HepG2 (cell line): ENCODE results near the gene CLPSL2.

Experiments used
- ARID2 ChIP-seq: sonication (generic); formaldehyde crosslinking; IDR thresholded peaks from 2 replicates; pipeline ENCODE4 v1.8.1; 2022; ENCODE audit warnings: mild to moderate bottlenecking, missing genetic modification reagents, borderline replicate concordance
- ESRRA ChIP-seq: sonication (generic); formaldehyde crosslinking; IDR thresholded peaks from 2 replicates; pipeline ENCODE4 v1.5.1; 2020; ENCODE audit warnings: mild to moderate bottlenecking, low read depth, missing genetic modification reagents
- FOXK1 ChIP-seq: sonication (generic); formaldehyde crosslinking; IDR thresholded peaks from 2 replicates; pipeline ENCODE4 v1.4.0; 2020; ENCODE audit warnings: low read depth, missing genetic modification reagents, borderline replicate concordance
- NPAS2 ChIP-seq: sonication (generic); formaldehyde crosslinking; IDR thresholded peaks from 2 replicates; pipeline ENCODE4 v1.8.0; 2022; ENCODE audit warnings: mild to moderate bottlenecking, missing genetic modification reagents, borderline replicate concordance
- SMAD1 ChIP-seq: sonication (generic); formaldehyde crosslinking; IDR thresholded peaks from 2 replicates; pipeline ENCODE4 v1.4.0; 2020; ENCODE audit warnings: missing genetic modification reagents, low read depth, mild to moderate bottlenecking, borderline replicate concordance
- SUZ12 ChIP-seq: fragments of 150-350 bp; IDR thresholded peaks from 2 replicates; pipeline ENCODE4 v1.6.1; 2014; ENCODE audit warnings: low read depth, low read length
- ZBTB7A ChIP-seq: sonication (generic); formaldehyde crosslinking; IDR thresholded peaks from 2 replicates; pipeline ENCODE4 v1.8.0; 2022; ENCODE audit warnings: mild to moderate bottlenecking, missing genetic modification reagents
- ZNF589 ChIP-seq: sonication (generic); formaldehyde crosslinking; conservative IDR thresholded peaks from 2 replicates; pipeline ENCODE4 v1.8.0; 2022; ENCODE audit warnings: mild to moderate bottlenecking, moderate library complexity, missing genetic modification reagents
- TF ChIP-seq, protein P1 (sequence below): sonication (generic); formaldehyde crosslinking; IDR thresholded peaks from 2 replicates; pipeline ENCODE4 v1.5.0; 2020; ENCODE audit warnings: mild to moderate bottlenecking, missing genetic modification reagents, moderate library complexity
- TF ChIP-seq, protein P2 (sequence below): sonication (generic); formaldehyde crosslinking; conservative IDR thresholded peaks from 2 replicates; pipeline ENCODE4 v1.4.0; 2020; ENCODE audit warnings: missing genetic modification reagents

DNA sequence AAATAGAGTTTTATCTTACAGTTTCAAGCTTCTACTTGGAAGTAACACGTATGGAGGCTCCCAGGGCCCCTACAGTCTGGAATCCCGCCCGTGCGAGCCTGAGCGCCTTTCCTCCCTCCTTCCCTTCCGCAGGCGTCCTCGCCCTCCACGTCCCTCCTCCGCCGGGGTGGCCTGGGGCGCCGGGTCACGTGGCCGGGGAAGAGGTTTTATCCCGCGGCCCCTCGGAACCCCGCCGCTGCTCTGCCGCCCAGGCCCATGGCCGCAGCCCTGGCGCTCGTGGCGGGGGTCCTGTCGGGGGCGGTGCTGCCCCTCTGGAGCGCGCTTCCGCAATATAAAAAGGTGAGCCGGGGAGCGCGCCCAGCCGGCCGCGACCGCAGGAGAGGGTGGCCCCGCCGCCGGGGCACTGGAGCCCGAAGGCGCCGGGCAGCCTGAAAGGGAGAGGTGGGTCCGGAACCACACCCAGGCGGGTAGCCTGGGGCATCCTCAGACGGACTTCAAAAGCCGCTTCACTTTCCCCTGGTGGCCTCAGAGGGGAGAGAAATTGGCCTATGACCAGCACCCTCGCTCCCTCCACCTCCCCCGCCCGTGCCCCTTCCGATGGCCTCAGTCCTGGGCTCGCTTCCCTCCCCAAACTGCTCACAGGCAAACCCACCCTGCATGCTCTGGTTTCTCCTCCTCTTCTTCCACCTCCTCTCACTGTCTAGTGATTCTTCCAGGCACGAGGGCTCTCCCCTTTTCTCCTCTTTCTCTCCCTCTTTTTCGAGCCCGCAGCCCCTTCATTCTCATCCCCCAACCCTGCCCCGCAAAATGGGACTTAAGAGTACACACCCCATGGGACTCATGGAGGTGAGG is at the start of gene CLPSL2:
- TF ChIP-seq NPAS2 (CRISPR knock-in tag) = no peak
- TF ChIP-seq SMAD1 (CRISPR knock-in tag) = no peak
- TF ChIP-seq ZNF589 = no peak
- TF ChIP-seq ESRRA (CRISPR knock-in tag) = no peak
- no peak for TF ChIP-seq FOXK1 (CRISPR knock-in tag)
- no peak for TF ChIP-seq ARID2
- TF ChIP-seq, protein P1, sequence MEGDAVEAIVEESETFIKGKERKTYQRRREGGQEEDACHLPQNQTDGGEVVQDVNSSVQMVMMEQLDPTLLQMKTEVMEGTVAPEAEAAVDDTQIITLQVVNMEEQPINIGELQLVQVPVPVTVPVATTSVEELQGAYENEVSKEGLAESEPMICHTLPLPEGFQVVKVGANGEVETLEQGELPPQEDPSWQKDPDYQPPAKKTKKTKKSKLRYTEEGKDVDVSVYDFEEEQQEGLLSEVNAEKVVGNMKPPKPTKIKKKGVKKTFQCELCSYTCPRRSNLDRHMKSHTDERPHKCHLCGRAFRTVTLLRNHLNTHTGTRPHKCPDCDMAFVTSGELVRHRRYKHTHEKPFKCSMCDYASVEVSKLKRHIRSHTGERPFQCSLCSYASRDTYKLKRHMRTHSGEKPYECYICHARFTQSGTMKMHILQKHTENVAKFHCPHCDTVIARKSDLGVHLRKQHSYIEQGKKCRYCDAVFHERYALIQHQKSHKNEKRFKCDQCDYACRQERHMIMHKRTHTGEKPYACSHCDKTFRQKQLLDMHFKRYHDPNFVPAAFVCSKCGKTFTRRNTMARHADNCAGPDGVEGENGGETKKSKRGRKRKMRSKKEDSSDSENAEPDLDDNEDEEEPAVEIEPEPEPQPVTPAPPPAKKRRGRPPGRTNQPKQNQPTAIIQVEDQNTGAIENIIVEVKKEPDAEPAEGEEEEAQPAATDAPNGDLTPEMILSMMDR (CRISPR knock-in tag) = no peak
- no peak for TF ChIP-seq SUZ12
- TF ChIP-seq, protein P2, sequence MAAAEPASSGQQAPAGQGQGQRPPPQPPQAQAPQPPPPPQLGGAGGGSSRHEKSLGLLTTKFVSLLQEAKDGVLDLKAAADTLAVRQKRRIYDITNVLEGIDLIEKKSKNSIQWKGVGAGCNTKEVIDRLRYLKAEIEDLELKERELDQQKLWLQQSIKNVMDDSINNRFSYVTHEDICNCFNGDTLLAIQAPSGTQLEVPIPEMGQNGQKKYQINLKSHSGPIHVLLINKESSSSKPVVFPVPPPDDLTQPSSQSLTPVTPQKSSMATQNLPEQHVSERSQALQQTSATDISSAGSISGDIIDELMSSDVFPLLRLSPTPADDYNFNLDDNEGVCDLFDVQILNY (CRISPR knock-in tag) = no peak
- no peak for TF ChIP-seq ZBTB7A
